ENCODE data around the gene CSRNP2.

The CSRNP2 gene

DNA sequence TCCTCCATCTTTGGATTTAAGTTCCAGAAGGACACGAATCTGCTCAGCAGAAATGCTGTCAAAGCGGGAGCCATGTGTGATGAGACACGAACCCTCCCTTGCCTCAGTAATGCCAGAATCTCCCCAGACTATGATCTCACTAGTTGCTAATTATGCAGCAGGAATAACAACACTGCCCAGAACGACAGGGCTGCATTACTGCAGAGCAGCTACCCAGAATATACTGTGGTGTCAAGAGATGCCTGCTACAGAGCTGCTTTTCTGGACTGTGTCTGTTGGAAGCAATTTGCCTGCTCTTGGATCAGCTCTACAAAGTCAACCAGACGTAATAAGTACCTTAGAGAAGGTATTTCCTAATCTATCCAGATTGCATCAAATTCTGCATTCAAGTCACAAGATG is 5.5 kb downstream of the CSRNP2 start:
- DNase-seq (ENCODE audit: low read depth) = peak; percentile 60

DNA sequence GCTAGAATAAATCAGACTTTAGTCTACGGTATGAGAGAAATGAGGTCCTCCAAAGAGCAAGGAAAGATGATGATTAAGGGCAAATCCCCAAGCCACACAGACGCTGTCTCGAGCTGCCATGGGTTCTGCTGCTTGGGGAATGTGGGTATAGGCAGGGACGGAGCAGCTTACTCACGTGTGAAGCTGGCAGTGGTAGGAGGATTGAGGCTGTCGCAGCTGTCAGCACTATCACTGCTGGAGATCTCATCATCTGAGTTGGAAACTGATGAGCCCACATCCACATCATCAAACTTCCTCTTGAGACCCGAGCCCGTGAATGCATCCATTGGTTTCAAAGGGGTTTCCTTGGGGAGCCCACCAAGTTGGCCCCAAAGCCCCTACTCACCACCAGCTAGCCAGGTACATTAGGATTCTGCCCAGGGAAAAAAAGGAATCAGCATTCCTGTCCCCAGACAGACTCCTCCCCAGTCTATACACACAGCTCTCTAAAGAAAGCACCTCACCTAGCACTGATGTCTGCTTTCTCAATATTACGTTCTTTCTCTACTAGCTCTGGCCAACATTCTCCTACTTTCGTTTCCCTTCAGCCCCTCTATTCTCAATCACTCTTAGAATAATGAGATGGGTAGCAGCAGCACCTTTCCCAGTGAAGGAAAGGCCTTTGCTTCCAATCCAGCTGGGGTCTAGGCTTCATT is 7.0 kb downstream of the CSRNP2 start:
- DNase-seq (ENCODE audit: low read depth) = no peak

DNA sequence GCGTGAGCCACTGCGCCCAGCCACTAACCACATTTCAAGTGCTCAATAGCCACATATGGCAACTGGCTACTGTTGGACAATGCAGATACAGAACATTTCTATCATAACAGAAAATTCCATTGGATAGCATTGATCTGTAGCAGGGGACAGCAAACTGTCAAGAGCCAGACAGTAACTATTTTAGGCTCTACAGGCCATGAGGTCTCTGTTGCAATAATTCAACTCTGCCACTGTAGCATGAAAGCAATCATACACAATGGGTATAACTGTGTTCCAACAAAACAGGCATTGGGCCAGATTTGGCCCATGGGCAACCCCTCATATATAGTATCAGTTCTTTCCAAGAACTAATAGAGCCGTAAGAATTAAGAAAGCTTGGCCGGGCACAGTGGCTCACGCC is 8.0 kb downstream of the CSRNP2 start:
- DNase-seq (ENCODE audit: low read depth) = no peak

DNA sequence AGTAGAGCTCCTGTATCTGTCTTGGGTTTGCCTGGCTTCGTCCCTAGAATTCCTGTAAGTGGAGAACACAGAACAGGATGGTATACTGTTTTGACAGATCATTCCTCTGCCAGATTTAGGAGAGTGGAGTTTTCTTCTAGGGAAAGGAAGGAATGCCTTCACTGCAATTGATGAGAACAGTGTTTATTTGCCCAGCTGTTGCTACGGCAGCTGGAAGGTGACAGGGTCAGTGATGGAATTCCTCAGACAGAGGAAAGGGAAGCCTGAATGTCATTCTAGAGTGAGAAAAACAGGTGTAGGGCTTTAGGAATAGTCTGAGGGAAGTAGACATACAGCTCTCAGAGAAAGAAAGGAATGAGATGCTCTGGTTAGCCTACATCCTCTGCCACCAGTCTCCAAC is 11.7 kb downstream of the CSRNP2 start:
- DNase-seq (ENCODE audit: low read depth) = no peak

DNA sequence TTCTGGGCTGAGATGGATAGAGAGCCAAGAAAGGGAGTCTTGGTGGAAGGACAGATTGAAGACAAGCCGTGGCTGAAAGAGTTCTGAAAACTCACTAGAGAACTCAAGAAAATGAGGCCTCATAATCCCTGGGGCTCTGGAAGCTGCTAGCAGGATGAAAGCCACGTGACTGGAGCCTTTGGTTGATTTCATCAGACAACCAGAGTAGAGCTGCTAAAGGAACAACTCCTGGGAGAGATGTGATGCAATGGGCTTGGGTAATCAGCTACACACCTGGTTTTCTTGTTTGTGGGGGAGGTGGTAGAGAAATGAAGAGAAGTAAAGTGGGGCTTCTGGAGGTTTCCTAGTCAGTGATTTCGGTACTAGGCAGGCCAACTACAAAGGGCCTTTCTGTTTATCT is 13.4 kb downstream of the CSRNP2 start:
- peak; percentile 89 for DNase-seq (ENCODE audit: low read depth)

DNA sequence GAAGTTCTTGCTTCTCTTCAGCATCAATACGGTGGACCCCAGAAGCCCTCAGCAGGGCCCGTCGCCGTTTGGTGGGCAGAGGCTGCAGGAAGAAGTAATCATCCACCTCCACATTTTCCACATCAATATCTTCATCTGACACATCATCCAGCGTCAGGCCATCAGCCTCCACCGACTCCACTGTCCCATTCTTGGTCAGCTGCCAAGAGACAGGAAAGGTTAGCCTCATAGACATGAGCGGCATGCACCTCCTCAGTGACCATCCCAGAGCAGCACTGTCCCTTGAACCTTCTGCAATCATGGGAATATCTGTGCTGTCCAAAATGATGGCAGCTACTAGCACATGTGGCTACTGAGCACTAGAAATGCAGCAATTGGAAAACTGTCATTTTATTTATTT is 15.6 kb downstream of the CSRNP2 start:
- no peak for DNase-seq (ENCODE audit: low read depth)

DNA sequence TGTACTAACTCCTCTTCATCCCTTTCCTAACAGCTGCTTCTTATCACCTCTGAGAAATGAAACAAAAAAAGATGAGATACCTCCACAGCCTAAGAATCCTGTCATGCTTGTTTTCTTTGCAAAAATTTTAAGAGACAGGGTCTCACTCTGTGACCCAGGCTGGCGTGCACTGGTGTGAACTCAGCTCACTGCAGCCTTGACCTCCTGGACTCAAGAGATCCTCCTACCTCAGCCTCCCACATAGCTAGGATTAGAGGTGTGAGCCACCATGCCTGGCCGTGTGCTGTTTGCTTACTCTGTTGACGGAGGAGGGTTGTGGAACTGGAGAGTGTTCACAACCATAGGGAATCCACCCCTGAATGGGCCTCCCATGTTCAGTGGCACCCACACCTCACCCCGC is 16.2 kb downstream of the CSRNP2 start:
- no peak for DNase-seq (ENCODE audit: low read depth)

DNA sequence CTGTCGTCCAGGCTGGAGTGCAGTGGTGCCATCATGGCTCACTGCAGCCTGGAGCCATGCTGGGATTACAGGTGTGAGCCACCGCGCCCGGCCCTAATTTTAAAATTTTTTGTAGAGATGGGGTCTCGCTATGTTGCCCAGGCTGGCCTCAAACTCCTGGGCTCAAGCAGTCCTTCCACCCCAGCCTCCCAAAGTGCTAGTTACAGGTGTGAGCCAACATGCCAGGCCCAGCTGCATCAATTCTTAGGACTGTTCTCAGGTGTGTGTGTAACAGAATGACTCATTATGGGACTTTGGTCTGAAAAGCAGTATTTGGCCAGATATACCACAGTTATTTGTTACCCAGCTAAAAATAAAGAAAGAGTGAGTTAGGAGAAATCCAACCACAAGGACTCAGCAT is 17.9 kb downstream of the CSRNP2 start:
- DNase-seq (ENCODE audit: low read depth) = no peak

DNA sequence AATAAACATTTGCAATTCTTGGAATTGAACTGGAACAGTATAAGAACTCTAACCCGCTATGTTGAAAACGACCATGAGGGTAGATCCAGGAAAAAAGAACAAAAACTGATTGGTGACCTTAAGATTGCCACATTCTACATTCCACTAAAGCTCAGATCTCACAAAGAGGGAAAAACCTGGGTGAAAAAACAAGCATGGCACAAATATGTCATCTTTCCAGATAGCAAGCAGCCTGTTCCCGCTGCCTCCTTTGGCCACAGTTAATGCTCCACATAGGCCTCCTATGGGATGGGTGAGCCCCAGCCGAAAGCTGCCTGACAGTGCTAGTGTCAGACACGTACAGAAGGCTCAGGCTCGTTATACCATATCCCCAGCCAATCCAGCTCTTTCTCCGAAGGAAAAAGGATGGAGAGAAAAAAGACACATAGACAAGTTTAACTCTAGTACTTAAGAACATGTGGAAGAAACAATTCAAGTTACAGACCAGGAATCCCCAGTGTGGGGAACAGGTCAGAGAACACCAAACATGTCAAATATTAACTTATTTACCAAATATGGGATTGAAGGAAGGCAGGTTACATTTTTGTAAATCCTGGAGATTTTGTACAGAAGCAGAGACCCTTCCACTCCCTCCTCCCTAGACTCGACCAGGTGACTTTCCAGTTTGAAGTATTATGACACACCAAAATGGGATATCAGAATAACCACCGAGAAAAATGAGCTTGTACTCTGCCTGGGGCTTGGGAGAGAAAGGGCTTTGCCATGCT is 20.6 kb downstream of the CSRNP2 start:
- DNase-seq (ENCODE audit: low read depth) = no peak

DNA sequence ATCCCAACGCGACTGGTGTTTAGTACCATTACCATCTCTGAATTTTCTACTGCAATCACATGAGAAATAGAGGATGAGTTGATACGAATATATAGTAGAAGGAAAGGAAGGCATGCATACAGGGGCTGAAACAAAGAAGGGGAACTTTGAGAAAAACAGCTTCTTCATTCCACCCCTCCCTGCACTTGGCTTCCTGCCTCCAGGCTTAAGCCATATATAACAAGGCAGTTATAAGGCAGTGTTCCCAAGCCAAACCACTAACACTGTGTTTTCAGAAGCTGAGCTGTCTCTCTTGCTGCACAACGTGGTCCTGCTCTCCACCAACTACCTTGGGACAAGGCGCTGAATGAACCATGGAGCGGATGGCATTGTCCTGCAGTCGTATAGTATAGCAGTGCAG is 24.3 kb downstream of the CSRNP2 start:
- DNase-seq (ENCODE audit: low read depth) = no peak

DNA sequence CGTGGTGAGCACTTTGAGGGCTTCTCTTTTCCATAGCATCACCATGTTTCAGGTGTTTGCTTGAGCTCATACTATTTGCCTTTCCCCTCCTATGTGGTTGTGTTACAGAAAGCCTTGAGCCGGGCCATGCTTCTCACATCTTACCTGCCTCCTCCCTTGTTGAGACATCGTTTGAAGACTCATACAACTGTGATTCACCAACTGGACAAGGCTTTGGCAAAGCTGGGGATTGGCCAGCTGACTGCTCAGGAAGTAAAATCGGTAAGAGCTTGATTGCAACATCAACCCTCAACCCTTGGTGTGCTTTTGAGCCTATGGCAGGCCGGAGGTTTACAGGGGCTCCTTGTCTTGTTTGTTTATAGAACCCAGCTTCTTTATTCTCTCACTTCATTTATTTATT is 27.2 kb downstream of the CSRNP2 start:
- DNase-seq (ENCODE audit: low read depth) = peak; percentile 95

DNA sequence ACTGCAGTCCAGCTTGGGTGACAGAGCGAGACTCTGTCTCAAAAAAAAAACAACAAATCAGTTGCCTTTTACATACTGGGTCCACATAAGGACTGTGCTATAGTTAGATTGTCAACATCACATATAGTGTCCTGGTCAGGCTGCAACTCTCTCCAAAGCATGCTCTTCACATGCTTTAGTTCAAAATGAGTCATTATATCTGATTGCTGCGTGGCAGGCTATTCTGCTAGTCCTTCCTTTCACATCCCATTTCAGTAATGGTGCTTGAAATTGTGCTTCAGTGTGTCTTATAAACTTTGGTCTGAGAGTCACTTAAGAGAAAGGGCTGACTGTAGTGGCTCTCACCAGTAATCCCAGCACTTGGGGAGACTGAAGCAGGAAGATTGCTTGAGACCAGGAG is 28.3 kb downstream of the CSRNP2 start:
- DNase-seq (ENCODE audit: low read depth) = no peak

DNA sequence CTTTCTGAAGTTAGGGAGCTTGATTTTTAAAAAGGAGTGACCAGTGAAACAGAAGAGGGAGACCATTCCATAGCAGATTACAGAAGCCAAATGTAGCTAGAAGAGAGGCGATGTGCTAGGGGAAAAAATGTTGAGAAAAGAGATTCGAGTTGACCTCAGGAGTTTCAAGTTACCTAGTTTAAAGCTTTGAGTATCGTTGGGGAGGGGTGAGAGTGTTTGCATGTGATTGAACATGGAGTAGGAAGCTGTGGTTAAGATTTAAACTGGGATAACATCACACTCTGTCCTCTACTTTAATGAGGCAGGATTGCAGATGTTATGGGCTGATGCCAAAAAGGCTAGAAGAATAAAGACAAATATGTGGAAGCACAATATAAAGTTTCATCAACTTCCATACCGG is 31.6 kb downstream of the CSRNP2 start:
- peak; percentile 34 for DNase-seq (ENCODE audit: low read depth)

DNA sequence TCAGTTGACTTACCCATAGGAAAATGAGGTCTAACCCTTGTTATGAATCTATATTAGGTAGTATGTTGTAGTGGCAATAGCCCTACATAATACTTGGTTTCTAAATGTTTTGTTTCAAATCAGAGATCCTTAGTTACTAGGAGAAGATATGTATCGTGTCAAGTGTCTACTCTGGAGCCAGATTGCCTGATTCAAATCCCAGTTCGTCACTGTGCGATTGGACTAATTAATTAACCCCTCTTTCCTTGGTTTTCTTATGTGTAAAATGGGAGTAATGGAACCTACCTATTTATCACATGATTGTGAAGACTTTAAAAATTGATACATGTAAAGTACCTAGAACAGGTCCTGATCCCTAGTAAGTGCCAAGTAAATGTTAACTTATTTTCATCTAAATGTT is 33.9 kb downstream of the CSRNP2 start:
- DNase-seq (ENCODE audit: low read depth) = no peak

DNA sequence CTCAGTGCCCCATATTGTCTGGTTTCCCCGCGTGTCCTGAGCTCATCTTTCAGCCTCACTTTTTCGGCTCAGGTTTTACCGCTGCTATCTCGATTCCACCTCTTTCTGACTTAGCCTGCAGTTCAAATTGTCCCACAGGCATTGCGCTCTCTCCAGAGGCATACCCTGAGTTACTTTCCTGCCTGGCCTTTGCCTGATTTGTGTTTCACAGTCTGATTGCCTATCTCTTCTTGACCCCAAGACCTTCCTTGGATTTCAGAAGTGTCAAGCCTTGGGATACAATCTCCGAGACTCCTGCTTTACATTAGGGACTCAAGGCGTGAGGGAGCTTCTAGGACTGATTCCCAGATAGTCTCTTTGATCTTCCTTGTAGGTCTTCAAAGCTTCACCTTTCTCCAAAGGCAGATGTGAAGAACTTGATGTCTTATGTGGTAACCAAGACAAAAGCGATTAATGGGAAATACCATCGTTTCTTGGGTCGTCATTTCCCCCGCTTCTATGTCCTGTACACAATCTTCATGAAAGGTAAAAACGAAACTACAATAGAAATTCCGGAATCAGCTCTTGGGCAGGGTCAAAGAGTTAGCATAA is 34.6 kb downstream of the CSRNP2 start:
- DNase-seq (ENCODE audit: low read depth) = no peak

DNA sequence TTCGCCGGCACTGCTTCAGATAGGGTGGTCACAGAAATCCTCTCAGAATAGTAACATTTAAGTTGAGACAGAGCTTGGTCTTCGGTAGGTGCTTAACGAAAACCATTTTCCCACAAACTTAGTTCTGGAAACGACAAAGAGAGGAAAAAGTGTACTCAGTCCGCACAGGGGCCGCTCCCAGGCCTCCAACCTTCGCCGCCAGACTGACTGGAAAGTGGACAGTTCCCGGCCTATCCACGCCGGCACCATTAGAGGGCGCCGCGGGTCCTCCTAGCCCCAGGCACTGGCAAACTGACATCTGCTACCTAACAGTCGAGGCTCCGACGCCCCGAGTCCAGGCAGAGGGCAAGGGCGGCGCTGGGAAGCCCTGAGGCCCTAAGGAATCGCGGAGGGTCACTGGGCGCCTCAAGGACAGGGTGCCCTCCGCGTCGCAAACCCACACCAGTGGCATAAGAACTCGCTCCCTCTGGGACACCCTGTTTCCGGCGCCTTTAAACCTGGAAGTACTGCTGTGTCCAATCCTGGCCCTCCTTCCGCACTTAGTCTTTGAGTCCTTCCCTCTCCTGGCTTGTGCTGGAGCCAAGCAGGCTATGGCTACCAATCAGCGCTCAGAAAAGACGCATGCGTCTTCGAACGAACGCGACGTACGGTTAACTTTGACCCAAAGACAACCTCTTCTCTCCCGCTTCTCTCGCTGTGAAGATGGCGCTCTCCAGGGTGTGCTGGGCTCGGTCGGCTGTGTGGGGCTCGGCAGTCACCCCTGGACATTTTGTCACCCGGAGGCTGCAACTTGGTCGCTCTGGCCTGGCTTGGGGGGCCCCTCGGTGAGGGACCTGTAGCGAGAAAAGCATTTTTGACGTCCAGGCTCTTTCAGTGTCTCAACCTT is 35.5 kb downstream of the CSRNP2 start, which contains the start of gene LETMD1:
Gene LETMD1, plus strand, starts transcription at position 673 of the 886 bp plus-strand sequence. Its CDS starts 30 bp downstream, at position 703.
- peak; percentile 99 for DNase-seq (ENCODE audit: low read depth)

DNA sequence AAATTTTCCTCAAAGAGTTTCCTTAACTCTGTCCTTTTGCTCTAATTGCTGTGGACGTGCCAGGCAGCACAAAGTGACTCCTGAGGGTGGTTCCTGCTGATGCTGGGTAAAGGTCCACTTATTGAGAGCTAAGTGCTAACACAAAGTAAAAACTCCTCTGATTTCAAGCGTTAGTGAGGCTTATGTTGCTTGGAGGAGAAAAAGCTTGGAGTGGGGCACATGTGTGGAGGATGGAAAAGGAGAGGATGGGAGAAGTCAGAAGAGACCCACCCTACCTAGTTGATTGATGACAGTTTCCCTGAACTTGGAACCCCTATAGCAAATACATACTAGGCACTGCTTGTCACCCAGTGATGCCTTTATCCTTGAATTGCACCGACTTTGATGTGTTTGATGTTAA is 47.1 kb downstream of the CSRNP2 start:
- DNase-seq (ENCODE audit: low read depth) = no peak

DNA sequence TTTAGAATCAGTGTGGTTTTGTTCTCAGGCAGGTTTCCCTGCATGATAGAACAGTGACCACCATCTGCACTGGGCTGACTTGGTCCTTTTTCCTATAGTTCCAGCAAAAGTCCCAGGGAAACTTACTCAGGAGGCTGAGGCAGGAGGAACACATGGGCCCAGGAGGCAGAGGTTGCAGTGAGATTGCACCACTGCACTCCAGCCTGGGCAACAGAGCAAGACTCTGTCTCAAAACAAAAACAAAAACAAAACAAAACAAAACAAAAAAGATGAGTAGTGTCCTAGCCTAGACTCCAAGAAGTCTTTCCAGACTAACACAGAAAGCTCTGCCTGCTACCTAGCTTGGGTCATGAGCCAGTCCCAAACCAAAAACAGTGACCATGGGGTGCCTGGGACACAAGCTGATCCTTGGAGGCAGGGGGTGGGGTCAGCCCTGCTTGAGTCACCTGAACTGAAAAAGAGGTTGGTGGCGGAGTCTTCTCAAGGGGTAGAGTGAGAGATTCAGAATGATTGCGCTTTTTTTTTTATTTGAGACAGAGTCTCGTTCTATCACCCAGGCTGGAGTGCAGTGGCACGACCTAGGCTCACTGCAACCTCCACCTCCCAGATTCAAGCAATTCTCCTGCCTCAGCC is 49.8 kb downstream of the CSRNP2 start:
- DNase-seq (ENCODE audit: low read depth) = no peak

DNA sequence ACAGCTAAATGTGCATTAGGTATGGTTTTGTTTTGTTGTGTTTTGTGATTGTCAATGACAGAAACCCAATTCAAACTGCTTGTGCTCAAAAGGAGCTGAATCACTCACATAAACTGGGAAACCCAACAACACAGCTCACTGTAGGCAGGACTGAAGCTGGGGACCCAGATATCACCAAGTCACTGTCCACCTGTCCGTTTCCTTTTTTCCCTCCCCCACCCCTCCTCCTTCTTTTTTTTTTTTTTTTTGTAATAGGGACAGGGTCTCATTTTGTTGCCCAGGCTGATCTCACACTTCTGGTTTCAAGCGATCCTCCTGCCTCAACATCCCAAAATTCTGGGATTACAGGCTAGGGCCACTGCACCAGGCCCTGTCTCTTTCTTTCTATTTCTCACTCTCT is 50.3 kb downstream of the CSRNP2 start:
- no peak for DNase-seq (ENCODE audit: low read depth)

DNA sequence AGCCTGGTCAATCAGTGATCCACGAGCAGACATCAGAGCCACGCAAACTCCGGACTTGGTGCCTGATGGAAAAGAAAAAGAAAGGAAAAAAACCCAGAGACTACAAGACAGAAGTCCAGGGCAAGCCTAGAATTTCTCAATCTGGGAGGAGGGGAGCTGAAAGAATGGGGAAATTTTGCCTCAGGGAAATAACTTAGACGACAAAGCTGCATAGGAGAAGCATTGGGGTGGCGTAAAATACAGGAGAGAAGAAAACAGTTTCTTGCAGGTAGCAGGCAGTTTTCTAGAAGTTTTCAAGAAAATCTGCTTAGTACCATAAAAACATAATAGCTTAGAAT is 54.6 kb downstream of the CSRNP2 start:
- peak; percentile 42 for DNase-seq (ENCODE audit: low read depth)

DNA sequence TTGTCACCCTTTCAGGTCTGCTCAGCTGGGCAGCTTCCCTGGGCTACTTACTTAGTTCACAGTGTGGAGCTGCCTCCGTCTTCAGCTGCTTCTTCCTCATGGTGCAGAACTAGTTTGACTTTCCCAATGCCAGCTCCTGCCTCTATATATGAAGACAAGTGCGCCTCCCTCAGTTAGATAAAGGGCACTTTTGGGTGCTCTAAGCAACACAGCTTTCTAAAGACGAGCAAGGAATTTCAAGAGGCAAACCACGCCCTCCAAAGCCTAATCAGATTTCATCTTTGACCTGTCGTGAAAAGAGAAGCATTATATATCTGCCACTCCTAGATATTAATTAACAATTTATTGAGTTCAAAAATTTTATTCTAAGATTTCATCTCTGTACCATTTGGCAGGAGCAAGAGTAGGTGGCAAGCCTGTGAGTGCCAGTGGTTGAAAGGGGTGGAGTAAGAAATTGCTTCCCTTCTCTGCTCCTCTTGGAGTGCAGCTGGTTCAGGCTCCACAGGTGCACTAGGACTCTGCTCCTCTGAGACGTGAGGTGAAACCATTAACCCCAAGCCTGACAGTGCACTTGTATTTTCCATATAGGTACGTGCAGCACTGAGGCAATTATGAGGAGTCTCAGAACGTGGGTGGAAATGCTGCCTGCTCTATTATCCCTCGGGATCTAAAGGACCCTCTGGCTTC is 55.1 kb downstream of the CSRNP2 start:
- peak; percentile 63 for DNase-seq (ENCODE audit: low read depth)

Measured in iris pigment epithelial cell (primary cell).